HG03280 (cell line): ENCODE measurements around the gene NOS1AP.
"Not testable (repeated sequence)": the region's sequence is repeated elsewhere in the genome, so short reads cannot be mapped to it uniquely, and the experiment has no call there.

Experiments
- ATAC-seq: cut with Tn5 transposase; IDR thresholded peaks from one replicate; pipeline ENCODE4 v1.9.1; 2021; ENCODE audit warnings: mild to moderate bottlenecking, moderate library complexity; ENCODE audit not compliant: unreplicated experiment

NOS1AP gene

DNA sequence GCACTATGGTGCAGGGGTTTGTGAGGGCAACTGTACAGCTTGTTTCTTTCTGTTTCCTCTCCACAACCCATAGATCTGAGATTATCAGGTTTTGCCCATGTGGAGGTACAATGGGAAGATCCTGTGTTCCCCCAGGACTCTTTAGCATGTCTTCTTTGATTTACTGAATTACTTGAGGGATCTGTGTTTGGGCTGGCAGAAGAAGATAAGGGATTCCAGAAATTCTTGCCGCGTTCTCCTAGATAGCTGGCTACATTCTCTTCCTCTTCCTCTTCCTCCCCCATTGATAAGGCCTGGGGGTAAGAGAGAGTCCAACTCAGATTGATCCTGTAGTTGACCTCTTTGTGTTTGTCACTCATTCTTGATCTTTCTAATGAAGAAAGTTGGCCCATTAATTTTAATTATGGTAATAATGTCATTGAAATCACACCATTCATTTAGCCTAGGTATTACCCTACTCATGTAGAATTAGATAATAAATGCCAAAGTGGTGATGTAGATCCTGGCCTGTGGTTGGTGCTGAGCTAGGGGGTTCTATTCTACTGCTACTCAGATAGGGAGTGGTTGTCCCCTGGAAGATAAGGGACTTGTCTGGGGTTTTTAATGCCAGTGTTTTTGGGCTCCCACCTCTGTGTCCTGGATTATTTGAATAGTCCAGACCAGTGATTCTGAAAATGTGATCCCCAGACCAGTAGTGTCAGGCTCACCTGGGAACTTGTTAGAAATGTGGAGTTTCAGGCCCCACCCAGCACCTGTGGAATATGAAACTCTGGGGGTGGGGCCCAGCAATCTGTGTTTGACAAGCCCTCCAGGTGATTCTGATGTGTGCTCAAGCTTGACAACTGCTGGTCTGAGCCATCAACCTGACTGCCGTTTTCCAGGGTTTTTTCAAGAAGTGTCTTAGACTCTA, 122.2 kb downstream of the NOS1AP start:
- ATAC-seq: no peak

DNA sequence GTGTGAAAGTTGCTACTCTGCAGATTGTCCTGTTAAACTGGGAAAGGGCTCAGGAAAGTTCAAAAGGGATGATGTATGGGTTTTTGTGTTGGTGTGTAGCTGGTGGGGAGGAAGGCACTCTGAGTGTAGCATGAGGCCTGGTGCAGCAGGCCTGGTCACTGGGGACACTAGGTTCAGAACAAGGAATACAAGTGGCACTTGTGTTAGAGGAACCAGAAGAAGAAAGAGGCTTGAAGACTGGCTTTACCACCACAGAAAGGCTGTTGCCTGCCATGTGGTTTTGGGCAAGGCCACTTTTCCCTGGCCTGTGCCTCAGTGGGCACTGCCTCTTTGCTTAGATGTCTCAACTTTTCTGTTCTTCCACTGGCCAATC, 122.8 kb downstream of the NOS1AP start:
- ATAC-seq: no peak

DNA sequence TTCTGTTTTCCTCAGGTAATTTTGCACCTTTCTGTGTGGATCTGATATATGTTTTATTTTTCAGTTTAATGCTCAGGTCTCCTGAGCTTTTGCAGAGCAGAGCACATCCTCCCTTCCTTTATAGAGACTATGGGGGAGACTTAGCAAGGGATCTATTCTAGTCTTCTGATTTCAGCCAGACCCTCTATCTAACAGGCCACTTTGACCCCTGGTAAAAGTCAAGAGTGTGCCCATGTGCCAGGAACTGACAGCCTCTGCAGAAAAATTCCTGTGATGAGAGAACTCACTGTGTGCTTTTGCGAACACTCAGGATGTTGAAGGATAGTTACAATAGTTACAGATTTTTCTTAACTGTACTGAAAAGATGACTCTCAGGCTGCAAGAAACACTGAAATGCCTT, 123.3 kb downstream of the NOS1AP start:
- no peak for ATAC-seq

DNA sequence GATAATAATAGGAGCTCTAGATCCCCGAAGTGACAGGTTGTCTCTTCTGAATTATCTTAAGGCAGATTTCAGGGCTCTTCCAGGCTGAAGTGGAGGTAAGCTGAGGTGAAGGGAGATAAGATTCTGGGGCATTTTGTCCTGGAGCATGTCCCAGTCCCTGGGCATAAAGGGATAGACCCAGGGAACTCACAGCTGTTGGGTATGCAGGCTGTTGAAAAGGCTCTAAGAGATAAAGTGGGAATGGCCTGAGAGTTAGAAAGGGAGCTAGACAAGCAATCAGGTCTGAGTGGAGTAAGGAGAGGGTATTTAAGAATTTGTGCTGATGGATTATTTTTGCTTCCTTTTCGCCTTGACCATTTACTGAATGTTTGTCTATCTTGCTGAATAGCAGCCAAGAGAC, 123.7 kb downstream of the NOS1AP start:
- no peak for ATAC-seq

DNA sequence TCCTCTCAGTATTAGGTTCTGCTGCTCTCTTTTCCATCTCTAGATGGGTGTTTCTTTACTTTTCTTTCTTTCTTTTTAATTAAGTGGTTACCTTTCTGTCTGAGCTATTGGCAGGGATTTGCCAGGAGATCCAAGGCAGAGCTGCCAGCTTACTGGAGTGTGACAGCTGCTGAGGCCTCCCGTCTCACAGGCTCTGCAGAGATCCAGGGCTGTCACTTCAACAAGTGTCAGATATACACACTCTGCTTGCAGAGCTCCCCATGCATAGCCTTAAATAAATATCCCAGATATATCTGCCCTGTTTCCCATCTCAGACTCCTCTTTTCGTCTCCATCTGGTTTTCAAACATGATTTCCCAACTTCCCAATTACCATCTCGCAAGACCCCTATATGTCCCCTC, 124.3 kb downstream of the NOS1AP start:
- no peak for ATAC-seq

DNA sequence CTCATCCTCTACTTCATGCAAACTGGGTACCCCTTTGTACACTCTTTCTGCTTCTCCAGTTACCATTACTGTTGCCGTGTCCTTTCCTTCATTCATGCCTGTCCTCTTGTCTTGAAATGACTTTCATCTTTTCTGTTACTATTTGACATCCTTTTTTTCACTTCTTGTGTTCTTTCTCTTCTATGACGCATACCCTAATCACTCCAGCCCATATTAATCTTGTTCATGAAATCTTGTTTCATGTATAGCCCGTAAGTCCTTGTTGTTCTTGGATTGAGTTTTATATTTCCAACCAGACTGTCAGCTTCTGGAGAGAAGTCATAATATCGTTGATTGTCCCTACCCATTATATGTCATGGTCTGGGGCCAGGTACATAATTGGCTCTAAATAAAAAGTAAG, 126.1 kb downstream of the NOS1AP start:
- no peak for ATAC-seq

DNA sequence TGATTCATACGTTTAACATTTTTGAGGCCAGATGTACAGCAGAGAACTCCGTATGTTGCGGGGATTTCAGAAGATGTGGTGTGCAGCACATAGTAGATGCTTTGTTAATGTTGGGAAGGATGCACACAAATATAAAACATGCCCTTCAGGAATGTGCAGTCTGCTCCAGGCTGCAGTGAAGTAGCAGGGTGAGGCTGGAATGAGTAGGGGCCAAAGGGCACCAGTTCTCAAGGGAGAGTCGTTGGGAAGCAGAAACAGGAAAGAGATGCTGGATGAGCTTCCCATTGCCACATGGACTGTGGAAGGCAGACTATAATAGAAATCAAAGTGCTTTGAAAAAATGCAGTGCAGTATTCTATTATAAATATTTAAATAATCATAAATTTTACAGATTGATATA, 126.9 kb downstream of the NOS1AP start:
- no peak for ATAC-seq

DNA sequence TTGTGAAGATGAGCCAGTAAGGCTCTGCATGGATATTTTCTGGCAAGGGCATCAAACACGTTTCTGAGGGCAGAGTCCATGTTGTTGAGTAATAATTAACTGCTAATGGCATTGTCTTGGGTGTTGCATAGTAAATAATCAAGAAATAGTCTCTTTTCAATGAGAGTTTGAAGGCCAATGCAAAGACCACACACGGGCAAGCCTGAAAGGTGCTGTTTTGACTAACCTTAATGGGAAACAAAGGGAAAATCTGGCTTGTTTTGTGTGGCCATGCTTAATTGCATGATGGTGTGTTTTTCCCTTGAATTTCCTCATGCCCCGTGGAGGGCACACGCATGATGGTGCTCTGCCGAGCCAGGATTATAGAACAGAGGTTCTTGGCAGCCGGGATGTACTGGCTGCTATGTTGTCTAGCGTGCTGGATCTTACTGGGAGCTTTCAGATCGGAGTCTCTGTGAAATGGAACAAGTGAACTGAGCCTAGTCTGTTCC, 127.6 kb downstream of the NOS1AP start:
- ATAC-seq: no peak

DNA sequence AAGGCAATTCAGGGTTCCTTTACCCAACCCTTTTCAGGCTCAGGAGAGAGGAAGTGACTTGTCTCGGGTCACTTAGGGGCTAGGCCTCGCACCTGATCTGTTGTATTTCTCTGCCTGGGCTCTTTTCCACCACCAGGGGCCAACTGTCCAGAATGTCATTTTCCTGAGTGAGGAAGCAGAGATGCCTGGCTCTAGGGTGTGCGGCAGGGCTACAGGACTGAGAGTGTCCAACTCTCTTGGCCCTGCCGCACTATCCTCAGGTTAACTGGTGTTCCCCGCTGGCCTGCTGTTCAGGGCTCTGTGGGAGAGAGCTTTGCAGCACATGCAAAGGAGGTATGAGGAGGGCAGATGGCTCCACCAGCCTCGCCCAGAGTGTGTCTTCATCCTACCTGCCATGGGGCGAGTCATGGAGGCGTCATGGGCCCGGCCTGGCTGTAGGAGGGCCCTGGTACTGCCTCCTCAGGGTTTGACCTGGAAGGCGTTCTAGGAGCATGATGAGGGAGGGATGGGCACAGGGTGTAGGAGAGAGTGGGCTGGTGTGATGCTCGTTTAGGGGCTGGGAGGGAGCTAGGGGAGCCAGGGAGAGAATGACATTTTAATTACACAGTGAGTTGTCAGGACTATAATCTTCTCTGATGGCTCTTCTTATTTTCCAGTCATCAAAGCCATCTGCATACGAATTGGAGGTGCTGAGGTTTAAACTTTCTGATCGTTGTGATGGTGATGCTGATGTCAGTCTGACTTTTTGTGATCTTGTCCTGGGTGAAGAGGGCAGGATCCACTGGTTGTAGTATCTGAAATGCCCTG, 128.3 kb downstream of the NOS1AP start:
- ATAC-seq: no peak

DNA sequence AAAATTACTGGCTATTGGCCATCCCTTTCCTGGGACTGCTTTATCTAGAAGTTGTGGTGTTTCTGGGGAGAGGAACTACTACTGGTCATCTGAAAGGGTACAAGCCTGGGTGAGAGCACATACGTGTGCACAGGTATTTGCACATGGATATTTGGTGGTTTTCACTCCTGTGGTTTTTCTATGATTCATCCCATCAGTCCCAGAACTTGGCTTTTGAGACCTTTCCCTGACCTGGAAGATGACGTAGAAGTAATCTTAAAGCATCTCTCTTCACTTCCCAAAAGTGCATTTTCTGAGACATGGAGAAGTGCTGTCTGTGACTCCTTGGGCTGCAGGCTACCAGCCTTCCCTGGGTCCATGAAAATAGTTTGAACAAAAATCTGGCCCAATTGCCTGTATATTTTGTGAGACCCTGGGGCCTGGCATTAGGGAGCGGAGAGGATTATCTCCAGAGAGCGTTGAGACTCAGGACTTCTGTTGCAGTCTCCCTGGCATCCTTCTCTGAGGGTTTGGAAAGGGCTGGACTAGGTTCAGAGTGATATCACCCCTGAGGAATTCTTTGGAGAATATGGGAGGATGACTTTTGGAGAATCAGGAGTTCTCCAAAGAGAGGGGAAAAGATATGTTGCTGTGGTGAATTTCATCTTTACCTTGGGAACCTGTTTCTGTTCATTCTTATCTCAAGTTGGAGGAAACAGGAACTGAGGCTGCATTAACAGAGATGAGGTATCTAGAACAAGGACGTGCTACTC, 130.8 kb downstream of the NOS1AP start:
- ATAC-seq: no peak

DNA sequence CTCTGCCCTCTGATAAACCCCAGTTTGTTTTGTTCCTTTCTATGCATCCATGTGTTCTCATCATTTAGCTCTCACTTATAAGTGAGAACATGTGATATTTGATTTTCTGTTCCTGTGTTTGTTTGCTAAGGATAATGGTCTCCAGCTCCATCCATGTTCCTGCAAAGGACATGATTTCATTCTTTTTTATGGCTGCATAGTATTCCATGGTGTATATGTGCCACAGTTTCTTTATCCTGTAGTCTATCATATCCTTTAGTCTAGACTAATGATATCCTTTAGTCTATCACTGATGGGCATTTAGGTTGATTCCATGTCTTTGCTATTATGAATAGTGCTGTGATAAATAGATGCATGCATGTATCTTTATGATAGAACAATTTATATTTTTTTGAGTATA, 131.6 kb downstream of the NOS1AP start:
- ATAC-seq: not testable (repeated sequence)

DNA sequence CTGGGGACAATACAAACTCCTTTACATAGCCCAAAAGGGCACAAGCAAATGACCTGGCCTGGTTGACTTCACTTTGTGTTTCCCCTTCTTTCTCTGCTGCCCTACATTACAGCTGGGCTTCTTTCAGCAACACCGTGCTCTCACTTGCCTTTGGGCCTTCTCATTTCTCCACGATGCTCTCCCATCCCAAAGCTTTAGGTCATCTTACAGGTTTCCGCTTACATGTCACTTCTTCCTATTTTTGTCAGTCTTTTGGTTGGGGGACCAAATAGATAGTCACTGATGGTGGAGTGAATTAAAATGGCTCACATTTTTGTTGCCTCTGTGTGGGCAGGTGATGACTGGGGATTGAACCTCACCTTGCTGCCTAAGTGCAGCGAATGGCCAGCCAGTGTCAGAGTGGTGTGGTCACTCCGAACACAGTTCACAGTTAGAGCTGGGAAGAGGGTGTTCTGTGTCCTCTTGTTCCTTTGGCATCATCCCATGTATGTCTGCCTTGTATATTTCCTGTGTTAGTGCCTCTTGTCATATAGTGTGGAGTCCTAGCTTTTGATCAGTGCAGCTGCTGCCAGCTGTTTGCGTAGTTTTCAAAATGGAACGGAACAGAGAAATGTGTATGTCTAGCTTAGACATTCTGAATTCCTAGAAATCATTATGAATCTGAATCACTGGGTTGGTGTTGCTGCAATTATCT, 134.8 kb downstream of the NOS1AP start:
- no peak for ATAC-seq

DNA sequence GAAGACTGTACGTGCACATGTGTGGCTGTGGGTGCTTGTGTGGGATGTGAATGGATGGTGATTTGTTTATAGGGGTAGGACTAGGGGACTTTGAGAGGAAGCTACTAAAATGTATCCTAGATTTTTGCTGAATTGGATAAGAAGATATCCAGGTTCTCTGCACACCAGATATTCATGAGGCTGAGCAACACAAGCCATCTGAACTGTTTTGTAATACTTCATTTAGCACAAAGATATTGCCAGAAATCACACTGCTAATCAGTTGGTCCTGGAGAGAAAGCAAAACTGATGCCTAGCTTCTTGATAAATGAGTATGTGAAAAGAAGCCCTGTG, 135.3 kb downstream of the NOS1AP start:
- no peak for ATAC-seq

DNA sequence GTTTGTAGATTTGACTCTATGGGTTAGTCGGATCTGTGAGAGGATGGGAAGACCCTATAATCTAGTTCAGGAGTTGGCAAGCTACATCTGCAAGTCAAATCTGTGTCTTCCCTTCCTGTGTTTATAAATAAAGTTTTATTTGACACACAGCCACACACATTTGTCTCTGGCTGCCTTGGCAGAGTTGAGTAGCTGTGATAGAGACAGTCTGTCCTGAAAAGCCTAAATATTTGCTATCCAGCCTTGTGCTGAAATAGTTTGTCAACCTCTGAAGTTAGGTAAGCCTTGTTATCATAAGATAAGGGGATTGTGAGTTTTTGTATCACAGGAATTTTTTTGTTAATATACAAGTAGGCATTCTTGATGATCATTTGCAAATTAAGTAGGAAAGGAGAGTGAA, 136.8 kb downstream of the NOS1AP start:
- no peak for ATAC-seq

DNA sequence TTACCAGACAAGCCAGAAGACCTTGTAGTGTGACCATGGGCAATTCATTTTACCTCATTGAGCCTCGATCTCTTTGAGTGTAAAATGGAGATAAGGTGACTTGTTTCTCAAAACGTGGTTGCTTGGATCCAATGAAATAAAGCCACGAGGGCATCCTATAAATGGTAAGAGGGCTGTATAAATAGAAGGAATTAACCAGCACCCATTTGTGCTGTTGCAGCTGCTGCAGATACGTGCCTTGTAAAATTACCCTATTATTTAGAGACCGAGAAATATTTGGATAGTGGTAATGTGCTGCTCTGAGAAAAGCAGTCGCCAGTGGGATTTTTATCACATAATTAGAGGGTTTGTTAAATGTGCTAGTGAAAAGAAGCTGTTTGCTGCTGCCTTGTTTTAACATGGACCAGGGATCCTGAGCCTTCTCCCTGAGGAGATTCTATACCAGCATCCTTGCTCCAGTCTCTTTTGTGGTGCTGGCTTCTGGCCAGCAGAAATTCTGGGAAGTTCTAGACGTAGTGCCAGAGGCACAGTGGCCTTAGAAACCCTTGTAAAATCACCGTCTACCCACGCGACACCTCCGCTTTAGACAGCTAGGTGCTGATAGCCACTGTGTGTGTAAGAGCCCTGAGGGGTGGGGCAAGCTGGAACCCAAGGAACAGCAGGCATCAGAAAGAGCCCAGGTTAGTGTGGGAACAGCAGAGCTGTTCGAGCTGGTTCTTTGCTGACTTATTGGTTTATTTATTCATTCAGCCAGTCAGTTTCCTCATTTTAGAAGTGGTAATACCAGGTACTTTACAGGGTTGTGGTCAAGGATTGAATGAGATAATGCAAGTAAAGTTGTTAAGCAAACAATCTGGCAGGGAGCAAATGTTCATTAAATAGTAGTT, 137.5 kb downstream of the NOS1AP start:
- no peak for ATAC-seq

DNA sequence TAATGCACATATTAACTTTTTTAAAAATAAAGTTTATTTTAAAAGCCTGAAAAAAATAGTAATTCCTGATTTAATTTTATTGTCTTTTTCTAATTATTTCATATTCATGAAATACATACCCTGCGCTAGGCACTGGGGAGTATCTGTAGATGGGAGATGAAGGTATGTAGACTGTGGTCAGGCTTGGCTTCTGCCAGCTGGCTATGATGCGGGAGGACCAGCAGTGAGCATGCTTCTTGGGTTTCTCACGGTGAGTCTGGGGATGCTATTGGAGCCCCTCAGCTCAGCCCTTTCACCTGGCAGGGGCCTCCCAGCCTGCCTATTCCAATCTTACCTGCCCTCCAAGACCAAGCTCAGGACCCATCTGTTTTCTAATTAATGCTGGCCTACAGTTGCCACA, 138.4 kb downstream of the NOS1AP start:
- ATAC-seq: no peak

DNA sequence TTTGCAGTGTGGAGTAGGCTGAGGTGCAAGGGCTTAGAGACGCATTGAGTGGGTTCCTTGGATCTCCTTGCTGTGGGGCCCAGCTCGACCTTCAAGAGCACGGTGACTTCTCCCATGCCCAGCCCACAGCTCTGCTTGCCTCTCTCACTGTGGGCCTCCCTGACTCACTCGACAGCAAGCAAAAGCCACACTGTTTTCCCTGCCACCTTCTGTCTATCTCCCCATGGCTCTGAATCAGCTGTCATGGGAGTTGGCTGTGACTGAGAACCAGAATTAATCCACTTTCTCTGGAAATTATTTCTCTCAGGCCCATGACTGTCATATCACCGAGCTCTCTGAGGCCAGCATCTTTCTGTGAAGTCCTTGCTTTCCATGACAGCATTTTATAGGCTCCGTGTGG, 140.7 kb downstream of the NOS1AP start:
- ATAC-seq: no peak

DNA sequence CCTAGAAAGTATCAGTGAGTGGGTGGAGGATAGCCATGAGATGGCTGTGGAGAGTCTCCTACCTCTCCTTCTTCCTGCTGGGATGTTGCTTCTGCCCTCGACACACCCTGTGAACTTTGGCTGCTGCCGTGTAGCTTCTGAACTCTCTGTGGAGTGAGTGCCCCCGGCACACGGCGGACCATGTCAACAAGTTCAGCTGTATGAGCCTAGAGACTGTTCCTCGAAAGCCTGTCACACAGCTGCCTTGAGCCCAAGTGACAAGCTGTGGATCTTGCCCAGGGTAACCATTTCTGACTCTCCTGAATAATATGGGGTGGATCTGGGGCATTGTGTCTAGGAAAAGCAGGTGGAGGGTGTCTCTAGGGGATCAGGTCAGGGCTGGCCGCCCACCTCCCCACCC, 143.2 kb downstream of the NOS1AP start:
- no peak for ATAC-seq

DNA sequence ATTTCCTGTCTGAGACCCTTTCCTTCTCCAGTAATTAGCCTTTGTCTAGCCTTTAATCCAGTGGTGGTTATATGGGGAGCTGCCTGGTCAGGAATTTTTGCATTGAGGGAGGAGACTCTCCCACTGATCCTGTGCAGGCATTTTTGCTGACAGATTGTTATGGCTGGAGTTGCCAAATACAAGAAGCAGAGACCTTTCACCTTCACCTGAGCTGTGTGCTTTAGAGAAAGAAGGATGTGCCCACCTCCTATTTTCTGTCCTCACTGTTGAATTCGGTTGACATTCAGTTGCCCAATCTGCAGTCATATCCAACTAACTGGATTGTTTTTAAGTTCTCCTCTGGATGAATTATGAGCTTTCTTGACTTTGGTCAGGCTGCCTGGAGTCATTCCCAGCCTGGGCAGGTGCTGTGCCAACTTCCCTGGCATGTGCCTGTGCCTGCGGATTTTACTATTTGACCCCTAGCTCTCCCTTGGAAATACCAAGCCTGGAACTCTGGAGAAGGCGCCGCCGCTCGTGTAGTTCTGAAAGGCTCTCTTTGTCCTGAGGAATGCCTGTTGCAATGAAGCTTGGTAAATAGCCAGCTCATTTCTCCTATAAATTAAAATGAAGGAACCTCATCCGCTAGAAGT, 143.9 kb downstream of the NOS1AP start:
- ATAC-seq: no peak
